Heart left ventricle (tissue), 16 donors: Measurements from ENCODE around the gene PIP5K1C. TPM values are rescaled to one million over a fixed set of nuclear protein-coding genes. Genes with fewer than 3 reads are reported as not detected.

ENCODE experiments used
- ATAC-seq, 4 donors: fragments of 200-7000 bp; cut with Tn5 transposase; one replicate each; pipeline ENCODE4 v1.9.1; 2020 to 2022; ENCODE audit warnings: moderate library complexity in 4 of 4, mild to moderate bottlenecking in 3 of 4, moderate number of reproducible peaks in 1 of 4
- DNase-seq, 5 donors: peaks; one replicate each; pipeline ENCODE4 v3.0.0-alpha.2; 2020
- H3K27ac ChIP-seq, 12 donors: fragments of 200-600 bp; sonication (generic) in 4 of 12; one replicate each; pipeline versions ENCODE4 v1.5.0 to v1.8.0; 2016 to 2022; ENCODE audit warnings: mild to moderate bottlenecking in 2 of 12
- H3K27me3 ChIP-seq, 9 donors: fragments of 200-600 bp; sonication (generic) in 2 of 9; one replicate each; pipeline versions ENCODE4 v1.5.1 to v1.8.0; 2016 to 2022; ENCODE audit warnings: mild to moderate bottlenecking in 3 of 9
- H3K36me3 ChIP-seq, 9 donors: fragments of 200-600 bp; sonication (generic) in 2 of 9; one replicate each; pipeline versions ENCODE4 v1.5.0 to v1.8.0; 2018 to 2022; ENCODE audit warnings: mild to moderate bottlenecking in 2 of 9
- H3K4me1 ChIP-seq, 12 donors: fragments of 200-600 bp; sonication (generic) in 4 of 12; one replicate each; pipeline versions ENCODE4 v1.5.0 to v1.8.0; 2016 to 2022; ENCODE audit warnings: mild to moderate bottlenecking in 3 of 12
- H3K4me3 ChIP-seq, 12 donors: fragments of 200-600 bp; sonication (generic) in 4 of 12; one replicate each; pipeline versions ENCODE4 v1.5.0 to v1.8.0; 2017 to 2022; ENCODE audit warnings: mild to moderate bottlenecking in 9 of 12, moderate library complexity in 4 of 12
- H3K9me3 ChIP-seq, 12 donors: fragments of 200-600 bp; sonication (generic) in 4 of 12; one replicate each; pipeline versions ENCODE4 v1.5.0 to v1.8.0; 2016 to 2022; ENCODE audit warnings: mild to moderate bottlenecking in 1 of 12
- CTCF ChIP-seq, 12 donors: fragments of 200-600 bp; sonication (generic) in 4 of 12; IDR thresholded peaks; one replicate each; pipeline versions ENCODE4 v1.5.0 to v1.8.0; 2018 to 2022; ENCODE audit warnings: antibody characterized with exemption in 12 of 12, mild to moderate bottlenecking in 5 of 12
- POLR2A ChIP-seq, 2 donors: fragments of 450-650 bp; IDR thresholded peaks; one replicate each; pipeline ENCODE4 v1.6.1; 2017; ENCODE audit warnings: antibody characterized with exemption in 2 of 2, mild to moderate bottlenecking in 2 of 2, moderate library complexity in 2 of 2
- WGBS, 4 donors: extraction: QIAGEN DNeasy Blood & Tissue Kit in 2 of 4; methylation state at CpG; one replicate each; pipeline versions ENCODE4 v1.1.5 to v1.1.7; 2013 to 2018; 5-methylcytosine and 5-hydroxymethylcytosine counted together
- intact Hi-C, 10 donors: fragments of 100-400 bp; cut with DNase I; formaldehyde crosslinking; loops; one replicate each; pipeline versions ENCODE4 v1.11.1 to v1.14.2; 2022
- polyA plus RNA-seq, 2 donors: library from polyadenylated mRNA; stranded (reverse); fragments of 200-250 nt; gene quantifications; one replicate each; pipeline ENCODE4 v1.2.3, GENCODE V29; 2013
- total RNA-seq, 9 donors: library from RNA; depleted of rRNA in 2 of 9; stranded (reverse); fragments of >200 nt in 2 of 9; fragmentation: NEBNext Ultra II Directional in 3 of 9; extraction: Animal tissue kit (Norgen Biotek cat#: 25700) in 3 of 9; gene quantifications; one replicate each; pipeline versions ENCODE4 v1.1.0 to v1.2.4, GENCODE V29; 2016 to 2023
- donor health status: ischemic (EF 13 %, LVEDD 7.1; RV severe dilation, severe dysfunction).
- donor health status: healthy with polysubstance abuse.
- donor health status: DM: no; HTN: yes; CAD: no.
- donor health status: DM: no; HTN: no; CAD: no.
- donor health status: ischemic (EF 25% LVEDD 6.9; RV normal size, moderate dysfunction).
- donor health status: ischemic (EF 25% LVEDD 5.7; RV mildly dilated, moderate dysfunction).
- donor health status: healthy.
- donor health status: DM: yes; HTN: yes; CAD: no.
- donor health status: ischemic (EF 35%, LVEDD 5.7; RV mildly dilated, moderate dysfunction).
- donor health status: nonischemic (EF 11% LVEDD 7.7; RV severe dilation, severe dysfunction).
- donor health status: DM: yes; HTN: yes; CAD: no.
- donor health status: PGD.
- donor health status: ischemic (EF 29% LVEDD 5.4; RV normal size, mild dysfunction).
- donor health status: nonischemic (EF 23%, LVEDD 6.1; RV moderate dilation, normal function).

PIP5K1C gene
- total and polyA plus RNA-seq, 11 donors: 23.9 to 56.6 (median 36.3) TPM

GRCh38 chr19:3684054-3684816 lies 16.0 kb downstream of the PIP5K1C start:
- intact Hi-C loops: no loop called here
- Histone ChIP-seq H3K4me1 (peaks cover 0 to 44% (median 20%) of the 10 kb centered on the region in 12 donors), H3K4me3 (no peak overlapping the region)

DNA sequence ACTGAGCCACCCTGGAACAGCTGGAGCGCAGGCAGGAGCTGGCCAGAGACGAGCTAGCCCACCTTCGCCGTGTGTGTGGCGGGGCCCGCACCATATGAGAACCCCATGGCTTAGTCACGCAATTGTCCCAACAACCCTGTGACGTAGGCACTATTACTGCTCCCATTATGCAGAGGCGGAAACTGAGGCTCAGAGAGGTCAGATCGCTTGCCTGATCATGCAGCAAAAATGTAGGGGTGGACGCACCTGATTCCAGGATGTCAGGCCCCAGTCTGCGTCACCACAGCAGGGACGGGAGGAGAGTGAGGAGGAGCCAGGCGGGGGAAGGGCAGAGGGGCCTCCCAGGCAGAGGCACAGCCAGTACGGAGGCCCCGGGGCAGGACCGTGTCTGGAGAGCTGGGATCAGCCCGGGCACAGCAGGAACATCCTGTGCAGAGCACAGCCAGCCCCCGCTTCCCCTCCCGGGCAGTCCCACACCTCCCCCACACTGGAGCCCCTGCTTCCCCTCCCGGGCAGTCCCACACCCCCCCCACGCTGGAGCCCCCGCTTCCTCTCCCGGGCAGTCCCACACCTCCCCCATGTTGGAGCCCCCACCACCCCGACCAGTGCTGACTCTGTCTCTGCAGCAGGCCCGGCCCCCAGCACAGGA lies 16.7 kb downstream of the PIP5K1C start:
- no peaks in the 10 kb centered on the region for H3K27me3 ChIP-seq
- H3K27ac ChIP-seq: peak overlapping the region; percentile 50 to 93 (median 78)
- ATAC-seq: peak; percentile 64 to 92 (median 82)
- WGBS, 4 donors: 53 to 67% (median 58%) methylated on average over 13 to 26 of the region's 26 CpGs
- H3K9me3 ChIP-seq: peaks cover 0 to 8% (median 3%) of the 10 kb centered on the region in 12 donors
- H3K4me3 ChIP-seq: no peak overlapping the region
- H3K36me3 ChIP-seq: peaks cover 0 to 10% (median 0%) of the 10 kb centered on the region in 9 donors
- H3K4me1 ChIP-seq: peaks cover 0 to 41% (median 19%) of the 10 kb centered on the region in 12 donors
- TF ChIP-seq POLR2A (IDR thresholded peaks at IDR 0.05) (no peak), CTCF (IDR thresholded peaks at IDR 0.05) (no peak)
- intact Hi-C loops: no loop called here
- peak in 4 of 5 donors; percentile 62 to 80 (median 72) for DNase-seq

More at GRCh38 chr19:3684054-3684816, 16.0 kb downstream of the PIP5K1C start:
- H3K27ac ChIP-seq: peak overlapping the region in 11 of 12 donors; percentile 7 to 89 (median 78)
- H3K27me3 ChIP-seq: no peaks in the 10 kb centered on the region
- DNase-seq (no peak), ATAC-seq (peak in 1 of 4 donors; percentile 39)
- H3K36me3 ChIP-seq: peaks cover 0 to 10% (median 0%) of the 10 kb centered on the region in 9 donors
- peaks cover 0 to 8% (median 3%) of the 10 kb centered on the region in 12 donors for H3K9me3 ChIP-seq
- WGBS, 4 donors: 65 to 84% (median 79%) methylated on average over 17 to 23 of the region's 23 CpGs
- no peak for TF ChIP-seq POLR2A (IDR thresholded peaks at IDR 0.05)
- TF ChIP-seq CTCF (IDR thresholded peaks at IDR 0.05): no peak

- 56 to 76% (median 71%) methylated on average over 17 of the region's 17 CpGs for WGBS, 4 donors
- Histone ChIP-seq H3K27ac (peak overlapping the region; percentile 50 to 93 (median 78)), H3K27me3 (no peaks in the 10 kb centered on the region), H3K9me3 (peaks cover 0 to 8% (median 3%) of the 10 kb centered on the region in 12 donors), H3K36me3 (peaks cover 0 to 10% (median 0%) of the 10 kb centered on the region in 9 donors), H3K4me3 (no peak overlapping the region), H3K4me1 (peaks cover 0 to 35% (median 14%) of the 10 kb centered on the region in 12 donors)
- ATAC-seq: peak; percentile 9 to 54 (median 28)
- intact Hi-C loops: no loop called here
- TF ChIP-seq CTCF (IDR thresholded peaks at IDR 0.05): no peak
- TF ChIP-seq POLR2A (IDR thresholded peaks at IDR 0.05): no peak
- peak in 1 of 5 donors; percentile 64 for DNase-seq
Measured at GRCh38 chr19:3682741-3683404, 17.4 kb downstream of the PIP5K1C start.
